ENCODE results near the gene EPS8L1. TPM values are rescaled to one million over a fixed set of nuclear protein-coding genes. Genes with fewer than 3 reads are reported as not detected.

The EPS8L1 gene
- total and polyA plus RNA-seq, 8 donors = 5.3 to 37.5 (median 14.3) TPM

DNA sequence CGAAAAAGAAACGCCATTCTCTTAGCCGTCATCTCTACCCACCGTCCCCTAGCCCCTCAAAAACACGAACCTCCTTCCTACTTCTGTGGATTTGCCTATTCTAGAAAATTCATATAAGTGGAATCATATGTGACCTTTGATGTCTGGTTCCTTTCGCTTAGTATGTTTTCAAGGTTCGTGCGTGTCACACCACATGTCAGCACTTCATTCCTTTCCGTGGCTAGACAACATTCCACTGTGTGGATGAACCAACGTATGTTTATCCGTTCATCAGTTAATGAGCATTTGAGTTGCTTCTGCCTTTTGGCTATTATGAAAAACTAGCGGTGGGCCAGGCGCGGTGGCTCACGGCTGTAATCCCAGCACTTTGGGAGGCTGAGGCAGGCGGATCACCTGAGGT is 55.8 kb downstream of the EPS8L1 start:
- Histone ChIP-seq H3K4me1 (no peaks in the 10 kb centered on the region), H3K27me3 (peaks cover 9 to 70% of the 10 kb centered on the region in 2 donors), H3K27ac (no peak overlapping the region), H3K9me3 (no peaks in the 10 kb centered on the region), H3K4me3 (no peak overlapping the region), H3K36me3 (no peaks in the 10 kb centered on the region)
- DNase-seq = no peak
- intact Hi-C loops (cut with DNase I) = no loop called here
- ATAC-seq = no peak
- TF ChIP-seq, protein P1, sequence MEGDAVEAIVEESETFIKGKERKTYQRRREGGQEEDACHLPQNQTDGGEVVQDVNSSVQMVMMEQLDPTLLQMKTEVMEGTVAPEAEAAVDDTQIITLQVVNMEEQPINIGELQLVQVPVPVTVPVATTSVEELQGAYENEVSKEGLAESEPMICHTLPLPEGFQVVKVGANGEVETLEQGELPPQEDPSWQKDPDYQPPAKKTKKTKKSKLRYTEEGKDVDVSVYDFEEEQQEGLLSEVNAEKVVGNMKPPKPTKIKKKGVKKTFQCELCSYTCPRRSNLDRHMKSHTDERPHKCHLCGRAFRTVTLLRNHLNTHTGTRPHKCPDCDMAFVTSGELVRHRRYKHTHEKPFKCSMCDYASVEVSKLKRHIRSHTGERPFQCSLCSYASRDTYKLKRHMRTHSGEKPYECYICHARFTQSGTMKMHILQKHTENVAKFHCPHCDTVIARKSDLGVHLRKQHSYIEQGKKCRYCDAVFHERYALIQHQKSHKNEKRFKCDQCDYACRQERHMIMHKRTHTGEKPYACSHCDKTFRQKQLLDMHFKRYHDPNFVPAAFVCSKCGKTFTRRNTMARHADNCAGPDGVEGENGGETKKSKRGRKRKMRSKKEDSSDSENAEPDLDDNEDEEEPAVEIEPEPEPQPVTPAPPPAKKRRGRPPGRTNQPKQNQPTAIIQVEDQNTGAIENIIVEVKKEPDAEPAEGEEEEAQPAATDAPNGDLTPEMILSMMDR (IDR thresholded peaks at IDR 0.05) = no peak

DNA sequence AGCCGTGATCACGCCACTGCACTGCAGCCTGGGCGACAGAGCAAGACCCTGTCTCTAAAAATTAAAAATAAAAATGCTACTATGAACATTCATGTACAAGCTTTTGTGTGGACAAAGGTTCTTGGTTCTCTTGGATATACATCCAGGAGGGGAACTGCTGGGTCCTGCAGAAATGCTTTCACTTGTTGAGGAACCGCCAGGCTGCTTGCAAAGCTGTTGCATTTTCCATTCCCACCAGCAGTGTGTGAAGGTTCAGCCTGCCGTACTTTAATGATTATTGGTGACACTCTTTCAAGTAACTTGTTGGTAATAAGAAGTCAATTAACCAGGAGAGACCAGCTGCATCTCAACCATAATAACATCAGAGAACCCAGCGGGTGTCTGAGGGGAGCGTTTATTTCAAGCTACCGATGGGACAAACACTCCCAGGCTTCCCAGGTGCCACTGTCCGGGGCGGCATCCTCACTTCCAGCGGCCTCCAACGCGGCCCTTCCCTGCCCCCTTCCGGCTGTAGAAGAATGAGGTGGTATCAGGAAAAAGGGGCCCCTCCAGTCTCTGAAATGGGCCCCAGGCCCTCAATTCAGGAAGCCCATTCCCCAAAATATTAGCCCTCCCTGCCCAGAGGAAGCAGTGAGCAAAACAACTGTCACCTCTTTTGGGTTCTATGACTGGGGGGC is 56.9 kb downstream of the EPS8L1 start:
- peak; percentile 34 for ATAC-seq
- H3K27me3 ChIP-seq = peaks cover 9 to 79% of the 10 kb centered on the region in 2 donors
- no peaks in the 10 kb centered on the region for H3K36me3 ChIP-seq
- no peak overlapping the region for H3K4me3 ChIP-seq
- TF ChIP-seq, protein P1 (IDR thresholded peaks at IDR 0.05) = no peak
- intact Hi-C loops (cut with DNase I) = no loop called here
- H3K4me1 ChIP-seq = no peaks in the 10 kb centered on the region
- DNase-seq = no peak
- H3K9me3 ChIP-seq = no peaks in the 10 kb centered on the region
- no peak overlapping the region for H3K27ac ChIP-seq

DNA sequence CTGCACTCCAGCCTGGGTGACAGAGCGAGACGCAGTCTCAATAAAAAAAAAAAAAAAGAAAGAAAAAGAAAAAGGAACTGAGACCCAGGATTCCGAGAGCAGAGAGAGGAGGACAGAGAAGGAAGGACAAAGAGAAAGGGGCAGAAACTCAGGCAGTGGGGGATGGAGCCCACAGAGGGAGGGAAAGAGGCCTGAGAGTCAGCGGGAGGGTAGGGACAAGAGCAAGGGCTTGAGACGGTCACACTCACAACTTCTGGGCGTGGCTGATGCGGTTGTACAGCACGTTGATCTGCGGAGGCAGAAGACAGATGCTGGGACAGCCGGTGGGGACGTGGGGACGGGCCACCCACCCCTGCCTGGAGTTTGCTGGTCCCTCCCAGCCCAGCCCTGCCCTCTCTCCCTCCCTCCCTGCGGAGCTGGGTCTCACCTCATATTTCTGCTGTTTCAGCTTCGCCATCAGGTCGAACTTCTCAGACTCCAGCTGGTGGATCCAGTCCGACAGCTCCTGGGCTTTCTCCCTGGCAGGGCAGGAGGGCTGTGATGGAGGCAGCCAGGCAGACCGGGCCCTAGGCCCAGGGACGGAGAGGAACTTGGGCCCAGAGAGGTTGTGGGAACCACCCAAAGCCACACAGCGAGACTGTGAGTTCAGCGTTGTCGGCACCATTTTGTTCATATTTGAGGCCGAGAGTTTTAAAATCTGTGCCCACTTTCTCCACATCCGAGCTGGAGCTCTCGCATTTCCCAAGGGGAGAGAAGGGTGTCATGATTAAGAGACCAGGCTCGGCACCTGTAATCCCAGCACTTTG is 58.2 kb downstream of the EPS8L1 start:
- no peak overlapping the region for H3K27ac ChIP-seq
- no peaks in the 10 kb centered on the region for H3K36me3 ChIP-seq
- no peak overlapping the region for H3K4me3 ChIP-seq
- TF ChIP-seq, protein P1 (IDR thresholded peaks at IDR 0.05) = no peak
- intact Hi-C loops (cut with DNase I) = no loop called here
- H3K9me3 ChIP-seq = no peaks in the 10 kb centered on the region
- ATAC-seq (no peak), DNase-seq (no peak)
- H3K4me1 ChIP-seq = no peaks in the 10 kb centered on the region
- H3K27me3 ChIP-seq = peaks cover 9 to 90% of the 10 kb centered on the region in 2 donors

DNA sequence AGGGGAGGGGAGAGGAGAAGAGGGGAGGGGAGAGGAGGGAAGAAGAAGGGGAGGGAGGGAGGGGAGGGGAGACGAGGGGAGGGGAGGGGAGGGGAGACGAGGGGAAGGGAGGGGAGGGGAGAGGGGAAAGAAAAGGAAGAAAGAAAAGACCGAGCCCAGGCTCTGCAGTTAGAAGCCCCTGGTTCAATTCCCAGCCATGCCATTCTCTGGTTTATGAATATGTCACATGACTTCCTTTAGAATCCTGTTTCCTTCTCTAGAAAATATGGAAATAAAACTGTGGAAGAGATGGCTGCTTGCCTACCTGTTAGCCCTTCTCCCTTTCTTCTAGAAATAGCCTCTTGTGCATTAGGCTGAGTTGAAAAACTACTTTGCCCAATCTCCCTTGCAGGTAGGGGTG is 59.1 kb downstream of the EPS8L1 start:
- H3K27me3 ChIP-seq = peaks cover 9 to 90% of the 10 kb centered on the region in 2 donors

More for the DNA sequence above, 59.1 kb downstream of the EPS8L1 start:
- intact Hi-C loops (cut with DNase I) = no loop called here
- Histone ChIP-seq H3K27ac (no peak overlapping the region), H3K4me3 (no peak overlapping the region), H3K4me1 (no peaks in the 10 kb centered on the region), H3K36me3 (no peaks in the 10 kb centered on the region), H3K9me3 (no peaks in the 10 kb centered on the region)
- DNase-seq (no peak), ATAC-seq (no peak)
- TF ChIP-seq, protein P1 (IDR thresholded peaks at IDR 0.05) = no peak
